ENCODE data around the gene ABCC11.

ABCC11 gene

DNA sequence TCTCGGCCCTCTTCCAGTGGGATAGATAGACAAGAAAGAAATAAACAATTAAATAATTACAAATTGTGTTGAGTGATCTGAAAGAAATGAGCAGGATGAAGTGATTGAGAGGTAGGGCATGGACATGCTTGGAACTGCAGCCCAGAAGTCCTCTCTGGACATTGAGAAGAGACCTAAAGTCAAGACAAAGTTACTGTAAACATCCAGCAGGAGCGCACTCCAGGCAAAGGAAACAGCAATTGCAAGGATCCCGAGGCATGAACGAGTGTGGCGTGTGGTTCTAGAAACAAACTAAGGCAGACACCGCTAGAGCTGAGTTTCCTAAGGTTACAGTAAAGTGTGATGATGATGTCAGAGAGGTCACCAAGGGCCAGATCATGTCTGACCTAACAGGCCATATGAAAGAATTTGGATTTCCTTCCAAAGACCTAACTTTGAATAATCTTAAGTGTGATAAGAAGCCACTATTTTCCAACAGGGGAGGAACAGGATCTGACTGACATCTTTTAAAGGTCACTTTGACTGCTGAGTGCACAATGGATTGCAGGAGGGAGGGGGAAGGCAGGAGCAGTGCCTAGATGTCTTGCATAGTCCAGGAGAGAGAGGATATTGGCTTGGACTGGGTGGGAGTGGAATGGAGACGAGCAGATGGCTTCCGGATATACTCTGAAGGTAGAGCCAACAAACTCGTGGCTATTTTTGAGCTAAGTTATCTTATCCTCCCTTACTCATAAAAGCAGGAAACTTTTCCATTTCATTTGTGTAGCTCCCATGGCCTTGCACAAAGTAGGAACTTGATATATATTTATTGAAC lies 110.6 kb downstream of the ABCC11 start:
- FAIRE-seq (no peak), DNase-seq (ENCODE audit: insufficient read length, low spot score) (no peak)

DNA sequence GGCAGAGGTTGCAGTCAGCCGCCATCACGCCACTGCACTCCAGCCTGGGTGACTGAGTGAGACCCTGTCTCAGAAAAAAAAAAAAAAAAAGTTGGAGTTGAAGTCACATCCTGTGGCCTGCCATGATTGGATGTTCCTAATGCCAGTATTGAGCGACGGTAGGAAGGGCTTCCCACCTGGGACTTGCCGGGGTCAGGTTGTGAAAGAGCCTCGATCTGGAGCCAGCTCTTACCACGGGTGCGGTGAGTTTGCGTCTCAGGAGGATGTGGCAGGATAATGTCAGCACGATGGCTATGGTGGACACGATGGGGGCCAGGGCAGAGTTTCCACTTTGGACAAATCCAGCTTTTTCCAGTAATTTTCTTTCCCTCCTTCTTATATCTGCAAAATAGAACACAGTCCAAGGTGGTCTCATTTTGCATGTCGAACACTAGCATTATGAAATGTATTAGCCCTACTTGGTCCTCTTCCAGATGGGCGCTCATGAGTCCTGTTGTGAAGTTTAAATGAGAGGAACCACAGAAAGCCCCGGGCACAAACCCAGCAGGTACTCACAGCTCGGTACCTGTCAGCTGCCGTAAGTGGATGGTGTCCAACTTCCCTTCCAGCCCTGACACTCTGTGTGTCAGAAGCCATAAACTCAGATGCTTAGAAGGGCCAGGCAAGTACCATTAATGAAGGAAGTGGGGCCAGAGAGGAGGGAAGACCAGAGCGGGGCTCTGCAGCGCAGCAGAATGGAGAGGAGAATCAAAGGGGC lies 113.7 kb downstream of the ABCC11 start:
- FAIRE-seq (no peak), DNase-seq (ENCODE audit: insufficient read length, low spot score) (no peak)

DNA sequence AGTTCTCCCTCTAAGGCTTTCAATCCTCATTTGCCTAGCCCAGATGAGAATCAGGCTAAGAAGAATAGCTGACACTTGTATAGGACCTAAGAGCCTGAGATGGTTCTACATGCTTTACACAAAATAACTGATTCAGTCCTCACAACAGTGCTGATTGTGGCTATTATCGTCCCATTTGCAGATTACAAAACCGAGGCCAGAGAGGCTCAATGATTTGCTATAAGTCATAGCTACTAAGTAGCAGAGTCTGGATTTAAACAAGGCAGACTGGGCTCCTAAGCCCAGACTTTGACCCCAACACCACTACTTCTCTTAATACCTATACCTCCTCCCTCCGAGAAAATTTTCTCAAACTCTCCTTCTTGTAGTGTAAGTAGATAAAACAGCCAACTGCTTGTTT lies 114.6 kb downstream of the ABCC11 start:
- FAIRE-seq (no peak), DNase-seq (ENCODE audit: insufficient read length, low spot score) (no peak)

DNA sequence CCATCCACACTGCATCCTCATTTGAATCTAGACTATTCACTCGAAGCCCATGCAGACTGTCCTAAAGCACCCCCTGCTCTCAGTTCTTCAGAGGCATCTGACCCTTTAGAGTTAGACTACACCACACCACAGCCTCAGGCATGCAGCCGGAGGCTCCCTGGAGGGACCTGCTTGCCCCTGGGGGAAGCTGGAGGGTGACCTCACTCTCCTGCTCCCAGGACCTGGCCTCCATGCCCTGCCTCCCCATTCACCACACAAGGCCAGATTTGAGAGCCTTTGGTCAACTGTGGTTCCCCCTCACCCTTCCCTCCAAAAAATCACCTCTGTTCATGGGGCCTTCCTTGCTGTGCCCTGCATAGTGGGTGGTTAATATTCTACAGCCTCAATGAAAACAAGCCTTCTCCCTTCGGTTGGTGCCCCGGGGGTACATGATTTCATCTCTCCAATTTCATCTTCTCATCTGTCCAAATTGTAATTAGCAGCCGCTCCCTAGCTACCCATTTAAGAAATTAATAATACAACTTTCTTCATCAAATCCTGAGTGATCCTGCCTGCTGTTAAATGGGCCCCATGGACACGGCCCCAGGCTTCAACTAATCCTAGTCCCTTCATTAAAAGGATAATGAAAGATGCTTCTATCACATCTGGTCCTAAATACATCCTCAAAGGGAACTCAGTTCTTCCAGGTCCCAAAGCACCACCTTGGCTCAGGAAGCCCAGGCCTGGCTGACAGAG lies 116.0 kb downstream of the ABCC11 start:
- no peak for FAIRE-seq
- DNase-seq (ENCODE audit: insufficient read length, low spot score) = no peak

DNA sequence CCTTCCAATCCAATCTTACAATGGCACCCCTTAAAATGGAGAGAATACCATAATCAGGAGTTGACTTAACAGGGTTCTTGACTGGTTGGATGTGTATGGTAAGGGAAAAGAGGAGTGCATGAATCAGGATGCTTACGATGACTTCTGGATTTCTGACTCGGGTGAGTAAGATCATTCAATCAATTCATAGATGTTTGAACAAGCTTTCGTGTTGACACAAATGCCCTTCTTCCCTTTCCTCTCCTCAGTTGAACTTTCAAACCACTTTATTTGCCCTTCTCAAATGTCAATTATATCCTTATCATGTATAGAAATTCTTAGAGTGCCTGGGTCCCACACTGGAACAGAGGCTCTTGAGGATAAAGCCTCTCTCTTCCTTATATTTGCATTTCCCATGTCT lies 117.4 kb downstream of the ABCC11 start:
- DNase-seq (ENCODE audit: insufficient read length, low spot score) (no peak), FAIRE-seq (no peak)

DNA sequence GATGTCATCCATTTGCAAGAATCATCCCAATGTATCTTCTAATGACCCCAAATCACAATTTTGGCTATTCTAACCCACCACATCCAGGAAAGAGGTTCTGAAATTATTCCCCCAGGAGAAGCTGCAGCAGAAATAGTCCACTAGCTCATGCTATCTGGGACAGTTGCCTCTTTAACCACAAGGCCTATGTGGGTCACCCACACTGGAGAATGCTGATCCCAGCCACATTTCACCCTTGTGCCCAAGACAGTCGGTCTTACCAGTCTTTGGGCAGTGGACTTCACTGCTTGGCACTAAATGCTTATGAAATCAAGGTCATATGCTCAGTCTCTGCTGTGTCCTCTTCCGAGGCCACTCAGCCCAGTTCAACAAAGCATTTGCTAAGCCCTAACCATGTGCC lies 118.6 kb downstream of the ABCC11 start:
- DNase-seq (ENCODE audit: insufficient read length, low spot score) = no peak
- no peak for FAIRE-seq

DNA sequence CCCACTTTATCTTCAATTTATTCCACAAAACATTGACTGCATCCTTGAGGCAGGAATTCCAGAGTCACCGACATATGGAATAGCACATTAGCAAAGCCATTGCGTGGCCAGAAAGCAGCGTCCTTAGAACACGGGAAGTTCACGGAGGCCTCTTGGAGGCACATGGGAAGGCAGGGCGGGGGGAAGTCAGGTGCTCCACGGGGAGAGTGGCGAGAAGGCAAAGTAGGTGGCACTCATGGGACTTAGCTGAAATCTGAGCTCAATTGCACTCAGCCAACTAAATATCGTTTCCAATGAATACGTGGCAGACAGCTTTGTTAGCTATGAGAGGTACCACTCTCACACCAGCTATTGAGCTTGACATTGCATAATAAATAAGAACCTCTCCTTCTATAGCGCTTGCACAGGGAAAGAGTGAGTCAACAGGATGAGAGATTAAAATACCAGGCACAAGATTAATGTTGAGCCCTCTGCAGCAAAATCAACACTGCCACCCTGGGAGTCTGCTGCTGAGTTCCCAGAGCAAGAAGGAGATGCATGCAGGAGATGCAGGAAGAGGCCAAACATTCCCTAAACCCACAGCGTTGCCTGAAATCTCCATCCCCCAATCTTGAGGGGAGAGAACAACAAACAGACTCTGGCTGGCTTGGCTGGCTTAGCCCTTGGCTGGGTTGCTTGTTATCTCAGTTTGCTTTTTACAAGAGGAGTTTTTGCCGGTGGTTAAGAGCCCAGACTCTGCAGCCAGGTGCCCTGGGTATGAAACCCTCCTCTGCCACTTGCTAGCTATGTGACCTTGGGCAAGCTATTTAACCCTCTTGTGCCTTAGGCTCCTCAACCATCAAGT lies 120.3 kb downstream of the ABCC11 start:
- DNase-seq (ENCODE audit: insufficient read length, low spot score) (peak; percentile 66), FAIRE-seq (peak; percentile 58)

DNA sequence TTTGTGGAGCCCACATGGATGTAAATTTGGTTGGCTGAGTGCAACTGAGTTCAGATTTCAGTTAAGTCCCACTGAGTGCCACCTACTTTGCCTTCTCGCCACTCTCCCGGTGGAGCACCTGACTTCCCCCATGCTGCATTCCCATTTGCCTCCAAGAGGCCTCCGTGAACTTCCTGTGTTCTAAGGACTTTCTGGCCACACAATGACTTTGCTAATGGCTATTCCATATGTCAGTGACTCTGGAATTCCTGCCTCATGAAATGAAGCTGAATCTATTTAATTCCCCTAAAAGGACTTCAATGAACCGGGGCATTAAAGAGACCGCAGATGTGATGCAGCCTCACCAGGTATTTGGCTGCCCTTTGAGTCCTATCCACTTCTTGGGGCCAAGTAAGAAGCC lies 121.5 kb downstream of the ABCC11 start:
- FAIRE-seq (no peak), DNase-seq (ENCODE audit: insufficient read length, low spot score) (no peak)

DNA sequence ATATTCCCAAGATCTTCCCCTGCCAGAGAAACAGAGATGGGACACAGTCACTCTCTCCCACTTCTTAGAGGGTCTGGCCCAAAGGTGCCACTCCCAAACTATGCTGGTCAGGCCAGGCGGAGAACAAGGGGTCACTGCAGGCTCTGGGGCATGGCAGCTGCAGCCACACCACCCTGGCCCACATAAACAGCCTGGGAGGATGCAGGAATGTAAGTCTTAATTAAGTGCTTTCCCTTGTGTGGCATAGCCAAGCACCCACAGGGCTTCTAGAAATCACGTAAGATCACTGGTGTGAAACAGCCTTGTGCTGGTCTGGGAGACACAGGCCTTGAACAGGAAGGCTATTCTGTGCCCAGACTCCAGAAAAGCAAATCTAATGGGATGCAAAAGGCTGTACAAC lies 123.1 kb downstream of the ABCC11 start:
- DNase-seq (ENCODE audit: insufficient read length, low spot score) = no peak
- no peak for FAIRE-seq

DNA sequence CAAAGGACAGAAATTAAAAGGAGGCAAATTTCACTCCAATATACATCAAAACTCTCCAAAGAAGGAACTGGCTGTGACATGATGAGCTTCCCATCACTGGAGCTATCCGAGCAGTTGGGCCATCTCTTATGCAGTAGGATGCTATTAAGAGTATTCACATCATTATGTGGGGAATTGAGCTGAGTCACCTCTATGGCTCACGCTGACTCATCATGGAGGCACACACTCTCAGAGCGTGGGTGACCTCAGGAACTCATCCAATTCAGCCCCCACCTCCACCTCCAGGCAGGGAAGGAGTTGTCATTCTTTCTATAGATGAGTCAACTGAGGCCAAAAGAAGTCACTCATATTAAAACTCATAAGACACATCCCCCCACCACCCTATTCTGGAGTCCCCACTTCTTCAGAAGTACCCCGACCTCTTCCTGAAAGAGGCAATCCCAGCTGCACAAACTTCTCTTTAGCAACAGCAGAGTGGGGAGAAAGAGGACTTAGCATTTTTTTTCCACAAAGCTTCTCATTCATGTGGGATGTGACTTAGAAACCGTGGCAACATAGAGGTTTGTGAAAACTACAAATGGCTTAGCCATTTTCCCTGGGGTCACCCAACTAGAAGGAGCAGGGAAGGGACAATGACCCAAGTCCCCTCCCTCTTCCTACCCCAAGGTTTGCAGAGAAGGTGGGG lies 124.1 kb downstream of the ABCC11 start:
- DNase-seq (ENCODE audit: insufficient read length, low spot score) (peak; percentile 87), FAIRE-seq (peak; percentile 86)

DNA sequence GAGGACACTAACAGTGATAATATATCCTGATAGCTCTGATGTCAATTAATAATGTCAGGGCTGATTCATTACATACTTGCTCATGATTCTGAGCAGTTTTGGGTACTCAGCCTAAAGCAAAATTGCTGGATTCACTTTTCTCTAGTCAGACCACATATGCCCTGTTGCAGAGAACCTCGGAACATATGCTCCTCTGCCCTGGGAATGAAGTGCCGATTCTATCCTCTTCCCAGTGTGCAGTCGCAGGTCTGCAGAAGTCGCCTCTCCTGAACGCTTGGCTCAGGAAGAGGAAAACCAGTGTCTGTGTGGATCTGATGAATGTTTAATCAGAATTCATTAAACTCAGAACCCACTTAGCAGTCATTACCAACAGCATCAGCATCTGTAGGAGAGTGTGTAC lies 126.1 kb downstream of the ABCC11 start:
- DNase-seq (ENCODE audit: insufficient read length, low spot score) (no peak), FAIRE-seq (no peak)

DNA sequence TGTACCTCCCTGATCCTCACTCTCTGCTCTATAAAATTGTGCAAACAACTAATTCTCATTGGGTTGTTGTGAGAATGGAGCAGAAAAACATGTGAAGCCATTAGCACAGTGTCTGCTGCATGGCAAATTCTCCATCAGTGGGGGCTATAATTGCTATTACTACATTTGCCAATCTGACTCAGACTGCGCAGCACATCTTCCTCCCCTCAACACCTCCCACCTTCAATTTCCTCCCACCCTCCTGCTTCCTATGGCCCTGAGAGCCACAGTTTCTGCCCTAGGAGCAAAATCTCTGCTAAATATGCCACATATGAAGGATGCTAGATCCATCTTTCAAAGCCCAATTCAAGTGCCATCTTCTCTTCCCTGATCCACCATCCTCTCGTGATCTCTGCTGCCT lies 128.5 kb downstream of the ABCC11 start:
- DNase-seq (ENCODE audit: insufficient read length, low spot score) (no peak), FAIRE-seq (peak; percentile 9)

DNA sequence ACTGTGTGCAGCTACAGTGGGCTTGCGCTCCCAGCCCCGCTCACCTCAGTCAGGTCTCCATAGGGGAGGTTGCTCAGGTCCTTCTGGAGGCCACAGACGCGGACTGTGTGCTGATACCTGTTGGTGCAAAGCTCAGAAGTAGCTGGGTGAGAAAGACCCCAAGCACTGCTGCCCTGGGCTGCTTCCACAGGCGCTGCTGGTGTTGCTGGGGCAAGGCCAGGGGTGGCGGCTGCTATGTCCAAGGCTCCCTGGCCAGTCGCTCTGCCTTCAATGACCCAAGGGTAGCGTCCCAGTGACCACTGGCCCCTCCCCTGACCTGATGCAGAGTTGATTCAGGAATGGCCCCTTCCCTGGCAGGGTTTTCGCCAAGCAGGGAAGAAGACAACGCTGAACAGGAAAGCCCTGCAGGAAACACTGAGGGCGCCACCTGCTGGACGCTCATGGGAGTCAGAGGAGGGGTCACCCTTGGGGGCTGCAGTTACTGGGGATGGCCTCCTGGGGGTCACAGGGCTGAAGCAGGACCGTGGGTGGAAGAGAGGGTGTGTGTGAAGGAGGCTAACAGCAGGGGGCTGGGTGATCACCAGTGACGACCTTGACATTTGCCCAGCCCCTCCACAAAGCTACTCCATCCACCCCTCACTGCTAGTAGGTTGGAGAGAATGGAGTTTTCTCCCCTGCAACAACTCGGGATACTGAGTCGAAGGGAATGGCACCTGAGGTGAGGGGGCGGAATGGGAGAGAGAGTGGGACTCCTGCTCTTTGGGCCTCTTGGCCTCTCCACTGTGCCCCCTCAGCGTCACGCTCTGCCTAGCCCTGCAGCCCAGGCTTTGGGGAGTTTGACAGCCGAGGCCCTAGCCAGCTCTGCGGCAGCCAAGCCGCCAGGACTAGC lies 129.9 kb downstream of the ABCC11 start:
- no peak for FAIRE-seq
- DNase-seq (ENCODE audit: insufficient read length, low spot score) = peak; percentile 58

All from HTR-8/SVneo (cell line).